ENCODE data around the gene ARFGAP3. TPM values are rescaled to one million over a fixed set of nuclear protein-coding genes. Genes with fewer than 3 reads are reported as not detected.

ARFGAP3 gene
- total RNA-seq, 1 experiment from 2014 or later: 27.0 TPM

DNA sequence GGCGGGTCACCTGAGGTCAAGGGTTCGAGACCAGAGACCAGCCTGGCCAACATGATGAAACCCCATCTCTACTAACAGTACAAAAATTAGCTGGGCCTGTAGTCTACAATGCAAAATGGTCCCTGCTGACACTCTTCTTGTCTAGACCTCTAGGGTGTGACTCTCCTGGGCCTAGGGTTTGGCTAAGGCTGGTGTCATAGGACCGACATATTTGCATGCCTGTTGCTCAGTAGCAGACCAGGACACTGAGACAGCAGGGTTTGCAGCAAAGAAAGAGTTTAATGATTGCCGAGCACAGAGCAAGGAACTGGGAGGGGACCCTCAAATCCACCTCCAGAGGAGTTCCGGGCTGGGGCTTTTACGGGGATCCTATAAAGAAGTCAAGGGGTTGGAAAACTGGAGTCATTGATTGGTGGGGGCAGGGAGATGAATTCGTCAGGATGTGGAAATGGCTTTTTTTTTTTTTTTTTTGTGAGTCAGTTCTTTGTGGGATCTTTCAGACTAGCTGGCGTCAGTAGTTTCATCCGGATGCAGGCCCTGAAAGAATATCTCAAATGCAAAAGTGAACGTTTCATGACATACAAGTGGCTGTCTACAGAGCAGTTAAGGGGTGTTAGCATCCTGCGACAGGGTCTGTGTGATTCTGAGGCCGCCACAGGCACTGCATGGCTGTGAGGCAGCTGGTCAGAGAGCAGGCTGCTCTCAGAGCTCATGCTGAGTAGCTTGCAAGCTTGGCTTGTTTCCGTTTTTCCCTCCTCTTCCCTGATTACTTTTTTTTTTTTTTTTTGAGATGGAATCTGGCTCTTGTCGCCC, 109.2 kb downstream of the ARFGAP3 start:
- no peaks in the 10 kb centered on the region for H3K4me1 ChIP-seq (ENCODE audit: control insufficient read depth, insufficient read depth, low read length)
- H3K4me3 ChIP-seq (ENCODE audit: low read depth in 2 of 2, low read length in 2 of 2): no peak overlapping the region
- intact Hi-C loops (cut with micrococcal nuclease; ENCODE audit: unreplicated experiment): no loop called here
- no peaks in the 10 kb centered on the region for H3K36me3 ChIP-seq (ENCODE audit: control insufficient read depth, insufficient read depth, low read length)
- DNase-seq (ENCODE audit: low read depth, low spot score) (no peak), ATAC-seq (no peak)
- no peaks in the 10 kb centered on the region for H3K9me3 ChIP-seq (ENCODE audit: control insufficient read depth, insufficient read depth, low read depth, low read length)
- in situ Hi-C loops (cut with HindIII; ENCODE audit: low pct_unique_long_range_greater_than_20kb, low sequenced_read_pairs): no loop called here
- BruUV-seq (replicated peaks): no TSS peak
- TF ChIP-seq TCF7L2 (IDR thresholded peaks at IDR 0.05; ENCODE audit: low read depth, low read length) (no peak), POLR2AphosphoS5 (IDR thresholded peaks at IDR 0.05; ENCODE audit: low read depth, low read length) (no peak), SIN3A (IDR thresholded peaks at IDR 0.05; ENCODE audit: borderline replicate concordance, insufficient read depth, low read depth, low read length) (no peak)
- TF ChIP-seq, protein P1, sequence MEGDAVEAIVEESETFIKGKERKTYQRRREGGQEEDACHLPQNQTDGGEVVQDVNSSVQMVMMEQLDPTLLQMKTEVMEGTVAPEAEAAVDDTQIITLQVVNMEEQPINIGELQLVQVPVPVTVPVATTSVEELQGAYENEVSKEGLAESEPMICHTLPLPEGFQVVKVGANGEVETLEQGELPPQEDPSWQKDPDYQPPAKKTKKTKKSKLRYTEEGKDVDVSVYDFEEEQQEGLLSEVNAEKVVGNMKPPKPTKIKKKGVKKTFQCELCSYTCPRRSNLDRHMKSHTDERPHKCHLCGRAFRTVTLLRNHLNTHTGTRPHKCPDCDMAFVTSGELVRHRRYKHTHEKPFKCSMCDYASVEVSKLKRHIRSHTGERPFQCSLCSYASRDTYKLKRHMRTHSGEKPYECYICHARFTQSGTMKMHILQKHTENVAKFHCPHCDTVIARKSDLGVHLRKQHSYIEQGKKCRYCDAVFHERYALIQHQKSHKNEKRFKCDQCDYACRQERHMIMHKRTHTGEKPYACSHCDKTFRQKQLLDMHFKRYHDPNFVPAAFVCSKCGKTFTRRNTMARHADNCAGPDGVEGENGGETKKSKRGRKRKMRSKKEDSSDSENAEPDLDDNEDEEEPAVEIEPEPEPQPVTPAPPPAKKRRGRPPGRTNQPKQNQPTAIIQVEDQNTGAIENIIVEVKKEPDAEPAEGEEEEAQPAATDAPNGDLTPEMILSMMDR (IDR thresholded peaks at IDR 0.05): no peak
- TF ChIP-seq, protein P2, sequence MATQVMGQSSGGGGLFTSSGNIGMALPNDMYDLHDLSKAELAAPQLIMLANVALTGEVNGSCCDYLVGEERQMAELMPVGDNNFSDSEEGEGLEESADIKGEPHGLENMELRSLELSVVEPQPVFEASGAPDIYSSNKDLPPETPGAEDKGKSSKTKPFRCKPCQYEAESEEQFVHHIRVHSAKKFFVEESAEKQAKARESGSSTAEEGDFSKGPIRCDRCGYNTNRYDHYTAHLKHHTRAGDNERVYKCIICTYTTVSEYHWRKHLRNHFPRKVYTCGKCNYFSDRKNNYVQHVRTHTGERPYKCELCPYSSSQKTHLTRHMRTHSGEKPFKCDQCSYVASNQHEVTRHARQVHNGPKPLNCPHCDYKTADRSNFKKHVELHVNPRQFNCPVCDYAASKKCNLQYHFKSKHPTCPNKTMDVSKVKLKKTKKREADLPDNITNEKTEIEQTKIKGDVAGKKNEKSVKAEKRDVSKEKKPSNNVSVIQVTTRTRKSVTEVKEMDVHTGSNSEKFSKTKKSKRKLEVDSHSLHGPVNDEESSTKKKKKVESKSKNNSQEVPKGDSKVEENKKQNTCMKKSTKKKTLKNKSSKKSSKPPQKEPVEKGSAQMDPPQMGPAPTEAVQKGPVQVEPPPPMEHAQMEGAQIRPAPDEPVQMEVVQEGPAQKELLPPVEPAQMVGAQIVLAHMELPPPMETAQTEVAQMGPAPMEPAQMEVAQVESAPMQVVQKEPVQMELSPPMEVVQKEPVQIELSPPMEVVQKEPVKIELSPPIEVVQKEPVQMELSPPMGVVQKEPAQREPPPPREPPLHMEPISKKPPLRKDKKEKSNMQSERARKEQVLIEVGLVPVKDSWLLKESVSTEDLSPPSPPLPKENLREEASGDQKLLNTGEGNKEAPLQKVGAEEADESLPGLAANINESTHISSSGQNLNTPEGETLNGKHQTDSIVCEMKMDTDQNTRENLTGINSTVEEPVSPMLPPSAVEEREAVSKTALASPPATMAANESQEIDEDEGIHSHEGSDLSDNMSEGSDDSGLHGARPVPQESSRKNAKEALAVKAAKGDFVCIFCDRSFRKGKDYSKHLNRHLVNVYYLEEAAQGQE (IDR thresholded peaks at IDR 0.05; ENCODE audit: insufficient read depth in 1 of 2, low read depth in 2 of 2, low read length in 1 of 2): no peak
- ChIA-PET POLR2A (interaction anchor here (0.8 kb wide), 1 partner anchor 44 kb away, joined by 6 read pairs; no protein-coding TSS in a partner anchor), CTCF (interaction anchor here (0.6 to 1.2 kb wide), 4 partner anchors 33 to 827 kb away, joined by 4 read pairs; no protein-coding TSS in a partner anchor)
- no peaks in the 10 kb centered on the region for H3K27me3 ChIP-seq (ENCODE audit: control insufficient read depth, insufficient read depth, low read length)
- H3K27ac ChIP-seq (ENCODE audit: low read length): no peak overlapping the region

Other genes starting within 250 kb of the ARFGAP3 start
- gene POLDIP3, start 242.4 kb downstream of the ARFGAP3 start, total RNA-seq (2021; ENCODE audit: unreplicated experiment): 46.6 TPM
- gene ATP5MGL, start 216.7 kb downstream of the ARFGAP3 start, total RNA-seq (2021; ENCODE audit: unreplicated experiment): 0.23 TPM
- 102 TPM for gene CYB5R3, start 207.9 kb downstream of the ARFGAP3 start, total RNA-seq (2021; ENCODE audit: unreplicated experiment)
- gene A4GALT, start 136.4 kb downstream of the ARFGAP3 start, total RNA-seq (2021; ENCODE audit: unreplicated experiment): 6.9 TPM
- 60.2 TPM for gene PACSIN2, start 157.9 kb upstream of the ARFGAP3 start, total RNA-seq (2021; ENCODE audit: unreplicated experiment)
- 4.6 TPM for gene TTLL1, start 232.1 kb upstream of the ARFGAP3 start, total RNA-seq (2021; ENCODE audit: unreplicated experiment)